GM12891 (cell line): ENCODE data around the gene SLC27A3.

Experiments
- PAX5 ChIP-seq: IDR thresholded peaks from 2 replicates; pipeline ENCODE4 v1.6.1; 2011; ENCODE audit warnings: low read length, moderate library complexity, mild to moderate bottlenecking; ENCODE audit not compliant: insufficient read depth, severe bottlenecking
- POLR2A ChIP-seq: IDR thresholded peaks from 2 replicates; pipeline ENCODE4 v1.6.1; 2011; ENCODE audit warnings: low read depth, low read length, control low read depth
- POLR2AphosphoS5 ChIP-seq: IDR thresholded peaks from 2 replicates; pipeline ENCODE4 v1.6.1; 2011; ENCODE audit warnings: low read depth, low read length, control low read depth
- SPI1 ChIP-seq: IDR thresholded peaks from 2 replicates; pipeline ENCODE4 v1.6.1; 2011; ENCODE audit warnings: low read depth, low read length, control low read depth
- TAF1 ChIP-seq: IDR thresholded peaks from 2 replicates; pipeline ENCODE4 v1.6.1; 2011; ENCODE audit warnings: low read depth, low read length, control low read depth

GRCh38 chr1:153780551-153780950 lies 5.3 kb downstream of the SLC27A3 start:
- TF ChIP-seq POLR2A (no peak), POLR2AphosphoS5 (no peak), TAF1 (no peak), PAX5 (no peak), SPI1 (no peak)
